Loucy (cell line): Measurements from ENCODE around the gene BRIP1.

Experiments
- H2AFZ ChIP-seq: fragments of 200-600 bp; sonication (generic); 2 replicates; pipeline ENCODE4 v1.6.0; 2016; ENCODE audit warnings: antibody characterized with exemption, mild to moderate bottlenecking, low read length, moderate library complexity
- H3F3A ChIP-seq: fragments of 200-600 bp; 2 replicates; pipeline ENCODE4 v1.6.0; 2016; ENCODE audit warnings: antibody characterized with exemption, low read depth, mild to moderate bottlenecking
- H3K27me3 ChIP-seq: fragments of 200-600 bp; sonication (generic); 2 replicates; pipeline ENCODE4 v1.6.1; 2014; ENCODE audit warnings: low read length, mild to moderate bottlenecking; ENCODE audit not compliant: insufficient read depth, poor library complexity, severe bottlenecking
- H3K36me3 ChIP-seq: fragments of 200-600 bp; sonication (generic); 2 replicates; pipeline ENCODE4 v1.6.1; 2016; ENCODE audit warnings: low read length; ENCODE audit not compliant: insufficient read depth
- H3K4me1 ChIP-seq: fragments of 200-600 bp; sonication (generic); 2 replicates; pipeline ENCODE4 v1.5.1; 2014; ENCODE audit warnings: low read length, mild to moderate bottlenecking; ENCODE audit not compliant: insufficient read depth, poor library complexity, severe bottlenecking
- H3K4me2 ChIP-seq: fragments of 200-600 bp; sonication (generic); 2 replicates; pipeline ENCODE4 v1.6.0; 2014; ENCODE audit warnings: antibody characterized with exemption, low read length, low read depth, mild to moderate bottlenecking; ENCODE audit not compliant: poor library complexity, severe bottlenecking
- H3K4me3 ChIP-seq: fragments of 200-600 bp; sonication (generic); 2 replicates; pipeline ENCODE4 v1.5.1; 2014; ENCODE audit warnings: low read length, mild to moderate bottlenecking, mixed read lengths; ENCODE audit not compliant: poor library complexity, severe bottlenecking
- H3K79me2 ChIP-seq: fragments of 200-600 bp; sonication (generic); 2 replicates; pipeline ENCODE4 v1.6.1; 2014; ENCODE audit warnings: low read length; ENCODE audit not compliant: insufficient read depth
- H3K9ac ChIP-seq: fragments of 200-600 bp; sonication (generic); 2 replicates; pipeline ENCODE4 v1.6.0; 2014; ENCODE audit warnings: mild to moderate bottlenecking, low read depth, low read length, moderate library complexity; ENCODE audit not compliant: poor library complexity, severe bottlenecking
- H3K9me2 ChIP-seq: fragments of 200-600 bp; sonication (generic); replicated peaks from 2 replicates; pipeline ENCODE4 v1.6.1; 2016; ENCODE audit warnings: low read depth, low read length, mixed read lengths
- H3K9me3 ChIP-seq: fragments of 200-600 bp; sonication (generic); 2 replicates; pipeline ENCODE4 v1.6.1; 2014; ENCODE audit warnings: mild to moderate bottlenecking, antibody characterized with exemption, low read length, low read depth; ENCODE audit not compliant: insufficient read depth
- H4K20me1 ChIP-seq: fragments of 200-600 bp; sonication (generic); 2 replicates; pipeline ENCODE4 v1.6.0; 2014; ENCODE audit warnings: antibody characterized with exemption, low read length, mild to moderate bottlenecking; ENCODE audit not compliant: insufficient read depth, poor library complexity, severe bottlenecking
- CTCF ChIP-seq: fragments of 200-600 bp; sonication (generic); conservative IDR thresholded peaks from 2 replicates; pipeline ENCODE4 v1.5.1; 2014; ENCODE audit warnings: mild to moderate bottlenecking, antibody characterized with exemption, low read length
- EZH2phosphoT487 ChIP-seq: fragments of 200-600 bp; IDR thresholded peaks from 2 replicates; pipeline ENCODE4 v1.6.1; 2018; ENCODE audit warnings: antibody characterized with exemption, mild to moderate bottlenecking, moderate library complexity, borderline replicate concordance

Gene BRIP1

GRCh38 chr17:61750656-61751055, 112.7 kb downstream of the BRIP1 start:
- H3F3A ChIP-seq, result 0 out of 2 replicates have a peak, but pooled peaks cover 3% of the 10 kb centered on the region
- H4K20me1 ChIP-seq, result no peaks in the 10 kb centered on the region
- H3K4me2 ChIP-seq, result no peak overlapping the region
- H3K79me2 ChIP-seq, result no peaks in the 10 kb centered on the region
- peaks cover 19% of the 10 kb centered on the region for H3K4me1 ChIP-seq
- TF ChIP-seq CTCF (no peak), EZH2phosphoT487 (no peak)
- peak overlapping the region; percentile 19 for H3K9ac ChIP-seq
- H2AFZ ChIP-seq, result no peak overlapping the region
- H3K36me3 ChIP-seq, result peaks cover 6% of the 10 kb centered on the region; the same call in 1 of the 2 replicates
- no peaks in the 10 kb centered on the region for H3K27me3 ChIP-seq
- peaks cover 10% of the 10 kb centered on the region; the same call in 1 of the 2 replicates for H3K9me3 ChIP-seq
- H3K4me3 ChIP-seq, result no peak overlapping the region
- H3K9me2 ChIP-seq, result no peaks in the 10 kb centered on the region

- H3K9me2 ChIP-seq, result no peaks in the 10 kb centered on the region
- no peak overlapping the region for H3K9ac ChIP-seq
- TF ChIP-seq CTCF, result no peak
- no peak for TF ChIP-seq EZH2phosphoT487
- H3K27me3 ChIP-seq, result no peaks in the 10 kb centered on the region
- no peaks in the 10 kb centered on the region for H3K79me2 ChIP-seq
- 0 out of 2 replicates have a peak, but pooled peaks cover 3% of the 10 kb centered on the region for H3F3A ChIP-seq
- no peaks in the 10 kb centered on the region for H4K20me1 ChIP-seq
- H3K4me3 ChIP-seq, result no peak overlapping the region
- no peak overlapping the region for H2AFZ ChIP-seq
- peaks cover 18% of the 10 kb centered on the region for H3K4me1 ChIP-seq
- peaks cover 12% of the 10 kb centered on the region; the same call in 1 of the 2 replicates for H3K36me3 ChIP-seq
- peaks cover 10% of the 10 kb centered on the region; the same call in 1 of the 2 replicates for H3K9me3 ChIP-seq
- no peak overlapping the region for H3K4me2 ChIP-seq
Observed at GRCh38 chr17:61749823-61750404, 113.4 kb downstream of the BRIP1 start.

DNA sequence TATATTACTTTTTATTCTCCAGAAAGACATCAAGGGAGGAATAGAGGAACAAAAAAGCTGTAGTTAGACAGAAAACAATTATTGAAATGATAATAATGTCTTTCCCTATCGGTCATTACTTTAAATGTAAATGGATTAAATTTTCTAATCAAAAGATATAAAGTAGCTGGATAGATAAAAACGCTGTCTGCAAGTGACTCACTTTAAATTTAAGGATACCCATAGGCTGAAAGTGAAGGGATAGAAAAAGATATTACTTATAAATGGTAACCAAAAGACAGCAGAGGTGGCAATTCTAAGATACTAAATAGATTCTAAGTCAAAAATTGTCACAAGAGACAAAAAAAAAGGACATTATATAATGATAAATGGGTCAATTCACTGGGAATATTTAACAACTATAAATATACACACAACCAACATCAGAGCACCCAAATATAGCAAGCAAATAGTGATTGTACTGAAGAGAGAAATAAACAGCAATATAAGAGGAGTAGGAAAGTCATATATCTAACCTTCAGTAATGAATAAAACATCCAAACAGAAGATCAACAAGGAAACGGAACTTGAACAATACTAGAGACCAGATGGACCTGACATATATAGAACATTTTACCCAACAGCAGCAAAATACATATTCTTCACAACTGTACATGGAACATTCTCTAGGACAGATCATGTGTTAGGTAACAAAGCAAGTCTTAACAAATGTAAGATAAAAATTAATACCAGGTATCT, 116.9 kb downstream of the BRIP1 start:
- H3K4me1 ChIP-seq, result peaks cover 5% of the 10 kb centered on the region
- no peaks in the 10 kb centered on the region for H3K27me3 ChIP-seq
- no peak overlapping the region for H3K9ac ChIP-seq
- H3K9me2 ChIP-seq, result no peaks in the 10 kb centered on the region
- TF ChIP-seq CTCF, result no peak
- TF ChIP-seq EZH2phosphoT487, result no peak
- no peaks in the 10 kb centered on the region for H4K20me1 ChIP-seq
- no peak overlapping the region for H2AFZ ChIP-seq
- no peak overlapping the region for H3K4me3 ChIP-seq
- peaks cover 15% of the 10 kb centered on the region; the same call in 1 of the 2 replicates for H3K9me3 ChIP-seq
- H3K36me3 ChIP-seq, result peaks cover 24% of the 10 kb centered on the region
- no peak overlapping the region for H3K4me2 ChIP-seq
- no peaks in the 10 kb centered on the region for H3F3A ChIP-seq
- H3K79me2 ChIP-seq, result no peaks in the 10 kb centered on the region
